Keratinocyte (primary cell): Measurements from ENCODE around the gene NAA11. TPM values are rescaled to one million over a fixed set of nuclear protein-coding genes. Genes with fewer than 3 reads are reported as not detected.

ENCODE experiments used
- DNase-seq: peaks from one replicate; pipeline ENCODE4 v3.0.0-alpha.2; 2011; ENCODE audit warnings: low read depth, missing footprints, low spot score
- FAIRE-seq: peaks from 2 replicates; lab custom pipeline; 2011; peaks lifted over from hg19 to GRCh38; lab: Jason Lieb, UNC
- H2AFZ ChIP-seq: 2 replicates; pipeline ENCODE4 v1.6.0; 2012; ENCODE audit warnings: low read length, control low read depth, inconsistent platforms; ENCODE audit not compliant: control insufficient read depth
- H3K27ac ChIP-seq: 2 replicates; pipeline ENCODE4 v1.5.1; 2011; ENCODE audit warnings: low read length; ENCODE audit not compliant: control insufficient read depth, insufficient read depth
- H3K27me3 ChIP-seq: 3 replicates; pipeline ENCODE4 v1.6.0; 2011; ENCODE audit warnings: low read length; ENCODE audit not compliant: control insufficient read depth, insufficient read depth; ENCODE audit errors: extremely low read depth
- H3K36me3 ChIP-seq, 2 experiments: 2 replicates in 1 of 2; 3 replicates in 1 of 2; pipeline ENCODE4 v1.5.1; 2011; ENCODE audit warnings: low read length in 2 of 2, mild to moderate bottlenecking in 1 of 2; ENCODE audit not compliant: control insufficient read depth in 2 of 2, insufficient read depth in 2 of 2; ENCODE audit errors: extremely low read depth in 1 of 2
- H3K4me1 ChIP-seq: 3 replicates; pipeline ENCODE4 v1.5.1; 2011; ENCODE audit warnings: low read length; ENCODE audit not compliant: control insufficient read depth, insufficient read depth; ENCODE audit errors: extremely low read depth
- H3K4me2 ChIP-seq: 3 replicates; pipeline ENCODE4 v1.6.0; 2011; ENCODE audit warnings: low read depth, low read length; ENCODE audit not compliant: control insufficient read depth, insufficient read depth; ENCODE audit errors: extremely low read depth
- H3K4me3 ChIP-seq, 3 experiments: fragments of 200-600 bp in 1 of 3; sonication (generic) in 1 of 3; 2 replicates in 2 of 3; 3 replicates in 1 of 3; pipeline ENCODE4 v1.5.1; 2011 to 2016; ENCODE audit warnings: low read length in 3 of 3, mild to moderate bottlenecking in 3 of 3, control low read depth in 2 of 3, inconsistent platforms in 1 of 3, low read depth in 1 of 3, mixed read lengths in 1 of 3, mixed run types in 1 of 3, moderate library complexity in 1 of 3; ENCODE audit not compliant: control insufficient read depth in 2 of 3, insufficient read depth in 2 of 3; ENCODE audit errors: extremely low read depth in 1 of 3
- H3K79me2 ChIP-seq: 2 replicates; pipeline ENCODE4 v1.6.0; 2012; ENCODE audit warnings: low read length; ENCODE audit not compliant: control insufficient read depth, insufficient read depth
- H3K9ac ChIP-seq: 3 replicates; pipeline ENCODE4 v1.6.0; 2011; ENCODE audit warnings: low read length; ENCODE audit not compliant: control insufficient read depth, insufficient read depth; ENCODE audit errors: extremely low read depth
- H3K9me1 ChIP-seq: 3 replicates; pipeline ENCODE4 v1.6.0; 2011; ENCODE audit warnings: low read length; ENCODE audit not compliant: control insufficient read depth, insufficient read depth; ENCODE audit errors: extremely low read depth
- H3K9me3 ChIP-seq: 2 replicates; pipeline ENCODE4 v1.5.1; 2012; ENCODE audit warnings: low read depth, low read length; ENCODE audit not compliant: control insufficient read depth
- H4K20me1 ChIP-seq: 3 replicates; pipeline ENCODE4 v1.6.0; 2011; ENCODE audit warnings: low read length; ENCODE audit not compliant: control insufficient read depth, insufficient read depth; ENCODE audit errors: extremely low read depth
- EZH2 ChIP-seq: IDR thresholded peaks from one replicate; pipeline ENCODE4 v1.6.1; 2012; ENCODE audit warnings: inconsistent platforms, mild to moderate bottlenecking, low read length, moderate library complexity
- dilution Hi-C: fragments of 300-500 bp; cut with MboI; formaldehyde crosslinking; loops from one replicate; pipeline ENCODE4 v1.7.0; 2020; ENCODE audit warnings: low sequenced_read_pairs; ENCODE audit not compliant: extremely low pct_ligation_motif_present
- polyA plus RNA-seq, 5 experiments: library from polyadenylated mRNA; depleted of rRNA in 3 of 5; stranded (reverse) in 3 of 5; stranded (forward) in 1 of 5; unstranded in 1 of 5; fragments of >200 nt; gene quantifications; 1 replicate in 1 of 5; 2 replicates in 3 of 5; 3 replicates in 1 of 5; pipeline versions ENCODE4 v1.2.1 to v1.2.3, GENCODE V29; 2011 to 2012; ENCODE audit warnings: missing spikeins in 2 of 5, low read depth in 1 of 5, low replicate concordance in 1 of 5
- TF ChIP-seq, protein P1 (sequence below), 3 experiments: IDR thresholded peaks in 1 of 3; conservative IDR thresholded peaks in 1 of 3; optimal IDR thresholded peaks in 1 of 3; 2 replicates in 2 of 3; 3 replicates in 1 of 3; pipeline versions ENCODE3 to v1.5.1; 2011; ENCODE audit warnings: low read length in 3 of 3, mild to moderate bottlenecking in 3 of 3, moderate library complexity in 2 of 3, control low read depth in 1 of 3, inconsistent platforms in 1 of 3; ENCODE audit not compliant: insufficient read depth in 2 of 3; ENCODE audit errors: extremely low read depth in 1 of 3

NAA11 gene
- polyA plus RNA-seq, 1 donor (not counting 4 experiments of a cell fraction or from before 2014, with no cell fraction given), result not detected

DNA sequence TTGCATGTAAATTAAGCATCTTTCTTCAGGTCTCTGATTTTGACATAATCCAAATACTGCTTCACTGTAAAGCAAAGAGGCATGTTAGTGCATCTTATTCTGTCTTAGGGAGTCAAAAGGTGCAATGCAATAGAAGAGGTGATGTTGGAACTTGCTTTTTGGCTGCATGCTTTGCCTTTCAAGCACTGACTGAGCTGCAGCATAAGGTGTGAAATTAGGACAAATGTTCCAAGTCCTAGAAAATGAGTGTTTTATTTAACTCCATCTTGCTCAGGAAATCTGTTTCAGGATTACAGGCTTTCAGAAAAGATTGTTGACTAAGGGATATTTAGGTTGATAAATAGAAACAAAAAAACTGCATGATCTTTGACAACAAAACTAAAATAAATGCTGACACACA, 30.8 kb downstream of the NAA11 start:
- H3K4me1 ChIP-seq, result no peaks in the 10 kb centered on the region
- DNase-seq (no peak), FAIRE-seq (no peak)
- H3K27ac ChIP-seq, result no peak overlapping the region
- H3K36me3 ChIP-seq, result no peaks in the 10 kb centered on the region
- H3K9me3 ChIP-seq, result no peaks in the 10 kb centered on the region
- H3K9me1 ChIP-seq, result no peaks in the 10 kb centered on the region
- H3K4me3 ChIP-seq, result no peak overlapping the region
- dilution Hi-C loops, result no loop called here
- no peak overlapping the region for H3K9ac ChIP-seq
- no peak overlapping the region for H3K4me2 ChIP-seq
- H2AFZ ChIP-seq, result no peak overlapping the region
- no peaks in the 10 kb centered on the region for H4K20me1 ChIP-seq
- H3K27me3 ChIP-seq, result no peaks in the 10 kb centered on the region
- TF ChIP-seq EZH2, result no peak
- TF ChIP-seq, protein P1, sequence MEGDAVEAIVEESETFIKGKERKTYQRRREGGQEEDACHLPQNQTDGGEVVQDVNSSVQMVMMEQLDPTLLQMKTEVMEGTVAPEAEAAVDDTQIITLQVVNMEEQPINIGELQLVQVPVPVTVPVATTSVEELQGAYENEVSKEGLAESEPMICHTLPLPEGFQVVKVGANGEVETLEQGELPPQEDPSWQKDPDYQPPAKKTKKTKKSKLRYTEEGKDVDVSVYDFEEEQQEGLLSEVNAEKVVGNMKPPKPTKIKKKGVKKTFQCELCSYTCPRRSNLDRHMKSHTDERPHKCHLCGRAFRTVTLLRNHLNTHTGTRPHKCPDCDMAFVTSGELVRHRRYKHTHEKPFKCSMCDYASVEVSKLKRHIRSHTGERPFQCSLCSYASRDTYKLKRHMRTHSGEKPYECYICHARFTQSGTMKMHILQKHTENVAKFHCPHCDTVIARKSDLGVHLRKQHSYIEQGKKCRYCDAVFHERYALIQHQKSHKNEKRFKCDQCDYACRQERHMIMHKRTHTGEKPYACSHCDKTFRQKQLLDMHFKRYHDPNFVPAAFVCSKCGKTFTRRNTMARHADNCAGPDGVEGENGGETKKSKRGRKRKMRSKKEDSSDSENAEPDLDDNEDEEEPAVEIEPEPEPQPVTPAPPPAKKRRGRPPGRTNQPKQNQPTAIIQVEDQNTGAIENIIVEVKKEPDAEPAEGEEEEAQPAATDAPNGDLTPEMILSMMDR (optimal IDR thresholded peaks at IDR 0.05 in 1 of 3, IDR thresholded peaks at IDR 0.05 in 1 of 3, conservative IDR thresholded peaks at IDR 0.05 in 1 of 3; ENCODE audit: extremely low read depth in 1 of 3, insufficient read depth in 2 of 3, low read length in 3 of 3), result no peak
- H3K79me2 ChIP-seq, result no peaks in the 10 kb centered on the region

DNA sequence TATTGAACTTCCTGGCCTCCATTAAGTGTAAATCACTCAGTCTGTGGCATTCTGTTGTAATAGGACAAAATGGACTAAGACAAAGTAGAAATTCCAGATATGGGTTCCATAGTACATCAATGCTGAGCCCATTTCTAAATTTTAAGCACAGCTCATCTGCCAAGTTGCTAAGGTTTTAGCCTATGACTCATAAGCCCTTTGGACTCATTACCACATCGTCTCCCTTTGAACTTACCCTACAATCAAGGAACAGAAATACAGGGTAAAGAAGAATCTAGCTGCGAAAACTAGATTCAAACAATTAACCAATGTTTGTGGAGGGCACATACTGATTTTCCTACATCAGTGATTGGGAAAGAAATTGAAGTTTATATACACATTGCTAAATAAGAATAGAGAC, 31.8 kb downstream of the NAA11 start:
- Histone ChIP-seq H3K36me3 (no peaks in the 10 kb centered on the region), H3K4me1 (no peaks in the 10 kb centered on the region), H3K4me3 (no peak overlapping the region), H3K4me2 (no peak overlapping the region), H3K9me1 (no peaks in the 10 kb centered on the region), H4K20me1 (no peaks in the 10 kb centered on the region), H3K9ac (no peak overlapping the region), H3K27me3 (no peaks in the 10 kb centered on the region), H2AFZ (no peak overlapping the region), H3K79me2 (no peaks in the 10 kb centered on the region), H3K27ac (no peak overlapping the region), H3K9me3 (no peaks in the 10 kb centered on the region)
- DNase-seq (no peak), FAIRE-seq (no peak)
- dilution Hi-C loops, result no loop called here
- TF ChIP-seq, protein P1 (optimal IDR thresholded peaks at IDR 0.05 in 1 of 3, IDR thresholded peaks at IDR 0.05 in 1 of 3, conservative IDR thresholded peaks at IDR 0.05 in 1 of 3; ENCODE audit: extremely low read depth in 1 of 3, insufficient read depth in 2 of 3, low read length in 3 of 3), result no peak
- TF ChIP-seq EZH2, result no peak
